ENCODE measurements around the gene SMAD4. TPM values are rescaled to one million over a fixed set of nuclear protein-coding genes. Genes with fewer than 3 reads are reported as not detected.

The SMAD4 gene
- total RNA-seq, result 136 and 146 TPM in 2 replicates
- 109 TPM for total RNA-seq (2013)
- 34.8 and 39.1 TPM in 2 replicates for polyA plus RNA-seq
- 137 and 145 TPM in 2 replicates for polyA minus RNA-seq

GRCh38 chr18:51029694-51030536, at the start of gene SMAD4:
Gene SMAD4 (plus strand): TSS chr18:51030213. CDS start chr18:51047047, 16,834 bp downstream.
- CTCF ChIA-PET, result interaction anchor here (0.8 to 1.5 kb wide), 8 partner anchors 17 to 210 kb away, joined by 3 to 7 read pairs (median 4); partner anchors contain the start of genes ELAC1, ME2 and MRO
- intact Hi-C loops (cut with micrococcal nuclease), result loop anchor here (1.0 to 5.0 kb wide), 5 partner anchors 62 to 213 kb away; partner anchors contain the start of genes ELAC1 and MEX3C
- no peaks in the 10 kb centered on the region for H3K9me3 ChIP-seq (ENCODE audit: control extremely low read depth in 1 of 3, control insufficient read depth in 2 of 3, insufficient read depth in 1 of 3, low read length in 2 of 3)
- peak within 1 kb of the TSS; percentile 85 for H3K4me2 ChIP-seq (replicated peaks; ENCODE audit: low read depth, low read length, poor library complexity, severe bottlenecking)
- peak within 1 kb of the TSS; percentile 61 to 81 (median 74) for H3K4me3 ChIP-seq (ENCODE audit: control extremely low read depth in 1 of 5, extremely low read depth in 1 of 5, insufficient read depth in 1 of 5, low read depth in 2 of 5, low read length in 4 of 5)
- peak within 1 kb of the TSS; percentile 78 to 84 for H3K27ac ChIP-seq (ENCODE audit: low read length in 2 of 2)
- peaks cover 86% of the 10 kb centered on the region for H3K79me2 ChIP-seq (ENCODE audit: control insufficient read depth, insufficient read depth, low read length)
- peak within 1 kb of the TSS; percentile 81 for H3K9ac ChIP-seq (ENCODE audit: low read length)
- Mint-ChIP-seq H3K4me1 (peaks cover 53% of the 10 kb centered on the region), H3K27ac (peak within 1 kb of the TSS; percentile 99), H3K4me3 (peak within 1 kb of the TSS; percentile 97), H3K9me3 (ENCODE audit: insufficient read depth) (no peaks in the 10 kb centered on the region), H3K27me3 (no peaks in the 10 kb centered on the region)
- no peaks in the 10 kb centered on the region for H3K27me3 ChIP-seq (replicated peaks in 1 of 4; ENCODE audit: control extremely low read depth in 1 of 4, control insufficient read depth in 3 of 4, insufficient read depth in 4 of 4, low read length in 3 of 4)
- H2AFZ ChIP-seq (ENCODE audit: insufficient read depth, low read depth, low read length, poor library complexity, severe bottlenecking), result peak within 1 kb of the TSS; percentile 88
- peaks cover 34% of the 10 kb centered on the region for H4K20me1 ChIP-seq (ENCODE audit: control insufficient read depth, insufficient read depth, low read length, poor library complexity, severe bottlenecking)
- TF ChIP-seq, protein P1, sequence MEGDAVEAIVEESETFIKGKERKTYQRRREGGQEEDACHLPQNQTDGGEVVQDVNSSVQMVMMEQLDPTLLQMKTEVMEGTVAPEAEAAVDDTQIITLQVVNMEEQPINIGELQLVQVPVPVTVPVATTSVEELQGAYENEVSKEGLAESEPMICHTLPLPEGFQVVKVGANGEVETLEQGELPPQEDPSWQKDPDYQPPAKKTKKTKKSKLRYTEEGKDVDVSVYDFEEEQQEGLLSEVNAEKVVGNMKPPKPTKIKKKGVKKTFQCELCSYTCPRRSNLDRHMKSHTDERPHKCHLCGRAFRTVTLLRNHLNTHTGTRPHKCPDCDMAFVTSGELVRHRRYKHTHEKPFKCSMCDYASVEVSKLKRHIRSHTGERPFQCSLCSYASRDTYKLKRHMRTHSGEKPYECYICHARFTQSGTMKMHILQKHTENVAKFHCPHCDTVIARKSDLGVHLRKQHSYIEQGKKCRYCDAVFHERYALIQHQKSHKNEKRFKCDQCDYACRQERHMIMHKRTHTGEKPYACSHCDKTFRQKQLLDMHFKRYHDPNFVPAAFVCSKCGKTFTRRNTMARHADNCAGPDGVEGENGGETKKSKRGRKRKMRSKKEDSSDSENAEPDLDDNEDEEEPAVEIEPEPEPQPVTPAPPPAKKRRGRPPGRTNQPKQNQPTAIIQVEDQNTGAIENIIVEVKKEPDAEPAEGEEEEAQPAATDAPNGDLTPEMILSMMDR (IDR thresholded peaks at IDR 0.05), result no peak
- TF ChIP-seq EZH2 (IDR thresholded peaks at IDR 0.05; ENCODE audit: borderline replicate concordance, insufficient read depth, low read depth, low read length, poor library complexity, severe bottlenecking), result no peak
- H3K36me3 ChIP-seq (replicated peaks in 1 of 2; ENCODE audit: control extremely low read depth in 1 of 2, control insufficient read depth in 1 of 2, extremely low read depth in 1 of 2, insufficient read depth in 2 of 2, low read length in 1 of 2), result peaks cover 0 to 7% of the 10 kb centered on the region in 2 experiments
- POLR2A ChIA-PET, result interaction anchor here (0.6 to 2.1 kb wide), 9 partner anchors 11 to 216 kb away, joined by 3 to 24 read pairs (median 4); partner anchors contain the start of genes ELAC1, ME2 and MEX3C
- WGBS (ENCODE audit: insufficient coverage), result under 1% methylated on average over 77 of the region's 79 CpGs
- DNase-seq (peak; percentile 97), ATAC-seq (ENCODE audit: low read depth) (peak; percentile 83)
- H3K4me1 ChIP-seq (ENCODE audit: control insufficient read depth in 2 of 2, insufficient read depth in 2 of 2, low read length in 2 of 2), result peaks cover 22 to 42% of the 10 kb centered on the region in 2 donors

DNA sequence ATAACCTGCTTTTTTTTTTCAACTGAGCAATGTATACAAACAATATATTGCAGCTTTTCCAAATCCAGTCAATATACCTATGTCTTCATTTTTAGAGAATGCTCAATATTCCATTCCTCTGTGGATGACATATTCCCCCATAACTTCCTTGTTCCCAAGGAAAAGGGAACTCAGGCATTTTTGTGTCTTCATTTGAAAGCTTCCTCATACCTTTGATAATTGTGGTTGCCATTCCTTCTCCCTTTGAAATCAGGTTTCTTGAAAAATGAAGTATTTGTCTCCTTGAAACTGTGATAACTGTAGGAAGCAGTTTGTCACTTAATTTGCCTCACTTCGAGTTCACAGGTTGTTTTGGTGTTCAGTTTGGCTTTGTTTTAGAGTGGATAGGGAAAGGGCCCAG, 48.6 kb upstream of the SMAD4 start:
- DNase-seq (no peak), ATAC-seq (ENCODE audit: low read depth) (no peak)
- H3K27ac ChIP-seq (ENCODE audit: low read length in 2 of 2), result no peak overlapping the region
- Mint-ChIP-seq H3K9me3 (ENCODE audit: insufficient read depth) (peaks cover 3% of the 10 kb centered on the region), H3K27me3 (no peaks in the 10 kb centered on the region), H3K4me1 (no peaks in the 10 kb centered on the region), H3K4me3 (no peak overlapping the region), H3K27ac (no peak overlapping the region)
- intact Hi-C loops (cut with micrococcal nuclease), result no loop called here
- H3K4me2 ChIP-seq (replicated peaks; ENCODE audit: low read depth, low read length, poor library complexity, severe bottlenecking), result no peak overlapping the region
- H4K20me1 ChIP-seq (ENCODE audit: control insufficient read depth, insufficient read depth, low read length, poor library complexity, severe bottlenecking), result no peaks in the 10 kb centered on the region
- no peaks in the 10 kb centered on the region for H3K4me1 ChIP-seq (ENCODE audit: control insufficient read depth in 2 of 2, insufficient read depth in 2 of 2, low read length in 2 of 2)
- peaks cover 13% of the 10 kb centered on the region for H3K79me2 ChIP-seq (ENCODE audit: control insufficient read depth, insufficient read depth, low read length)
- peaks cover 0 to 43% of the 10 kb centered on the region in 2 experiments for H3K36me3 ChIP-seq (replicated peaks in 1 of 2; ENCODE audit: control extremely low read depth in 1 of 2, control insufficient read depth in 1 of 2, extremely low read depth in 1 of 2, insufficient read depth in 2 of 2, low read length in 1 of 2)
- H3K27me3 ChIP-seq (replicated peaks in 1 of 4; ENCODE audit: control extremely low read depth in 1 of 4, control insufficient read depth in 3 of 4, insufficient read depth in 4 of 4, low read length in 3 of 4), result no peaks in the 10 kb centered on the region
- peaks cover 0 to 12% (median 10%) of the 10 kb centered on the region in 3 donors for H3K9me3 ChIP-seq (ENCODE audit: control extremely low read depth in 1 of 3, control insufficient read depth in 2 of 3, insufficient read depth in 1 of 3, low read length in 2 of 3)
- CTCF ChIA-PET, result no interaction called here
- H3K4me3 ChIP-seq (ENCODE audit: control extremely low read depth in 1 of 5, extremely low read depth in 1 of 5, insufficient read depth in 1 of 5, low read depth in 2 of 5, low read length in 4 of 5), result no peak overlapping the region
- no peak for TF ChIP-seq EZH2 (IDR thresholded peaks at IDR 0.05; ENCODE audit: borderline replicate concordance, insufficient read depth, low read depth, low read length, poor library complexity, severe bottlenecking)
- TF ChIP-seq, protein P1 (IDR thresholded peaks at IDR 0.05), result no peak
- no peak overlapping the region for H2AFZ ChIP-seq (ENCODE audit: insufficient read depth, low read depth, low read length, poor library complexity, severe bottlenecking)
- POLR2A ChIA-PET, result no interaction called here
- 100% methylated on average over 1 of the region's 1 CpG for WGBS (ENCODE audit: insufficient coverage)
- H3K9ac ChIP-seq (ENCODE audit: low read length), result no peak overlapping the region
